HepG2 (cell line): ENCODE results near the gene GHRH. TPM values are rescaled to one million over a fixed set of nuclear protein-coding genes. Genes with fewer than 3 reads are reported as not detected.

Source experiments
- ATAC-seq: fragments of 200-7000 bp; cut with Tn5 transposase; 3 replicates; pipeline ENCODE4 v1.9.1; 2020; ENCODE audit warnings: mild to moderate bottlenecking, moderate library complexity
- BruUV-seq: library from RNA; stranded (reverse); fragments of 400-500 nt; replicated peaks from 2 replicates; lab custom pipeline; 2021; lab: Mats Ljungman, UMichigan
- CTCF ChIA-PET: fragments of 300-600 bp; formaldehyde crosslinking; extraction: SDS; loops from one replicate; lab custom pipeline; 2021; ENCODE audit warnings: low total read pairs, inconsistent platforms, low intra/inter-chr PET ratio; lab: Yijun Ruan, JAX
- POLR2A ChIA-PET: fragments of 350-600 bp; sonication (Branson Sonifier 250); formaldehyde crosslinking; loops from one replicate; lab custom pipeline; 2020; ENCODE audit warnings: antibody characterized with exemption, inconsistent platforms; lab: Yijun Ruan, JAX
- DNase-seq: peaks from one replicate; pipeline ENCODE4 v3.0.0-alpha.2; 2015; ENCODE audit warnings: low spot score
- FAIRE-seq: peaks from 3 replicates; lab custom pipeline; 2011; peaks lifted over from hg19 to GRCh38; lab: Jason Lieb, UNC
- H2AFZ ChIP-seq: one replicate; pipeline ENCODE4 v1.6.1; 2011; ENCODE audit warnings: low read length, inconsistent platforms
- H3K27ac ChIP-seq: fragments of 300-600 bp; 3 replicates; pipeline ENCODE4 v1.8.0; 2011; ENCODE audit warnings: mixed run types, mild to moderate bottlenecking, mixed read lengths, low read length, inconsistent platforms; ENCODE audit not compliant: insufficient read depth; ENCODE audit errors: extremely low read length
- H3K27me3 ChIP-seq, 2 experiments: fragments of 200-600 bp in 1 of 2; 2 replicates in 1 of 2; 3 replicates in 1 of 2; pipeline versions ENCODE4 v1.6.0 to v1.8.0; 2011; ENCODE audit warnings: low read length in 2 of 2, mild to moderate bottlenecking in 2 of 2, moderate library complexity in 2 of 2, inconsistent platforms in 1 of 2; ENCODE audit not compliant: insufficient read depth in 2 of 2, control insufficient read depth in 1 of 2
- H3K36me3 ChIP-seq, 2 experiments: fragments of 200-600 bp in 1 of 2; replicated peaks in 1 of 2; 2 replicates in 1 of 2; 3 replicates in 1 of 2; pipeline versions ENCODE4 v1.5.1 to v1.8.0; 2011; ENCODE audit warnings: low read length in 2 of 2, inconsistent platforms in 1 of 2; ENCODE audit not compliant: insufficient read depth in 2 of 2, control insufficient read depth in 1 of 2
- H3K4me1 ChIP-seq: 2 replicates; pipeline ENCODE4 v1.5.1; 2012; ENCODE audit warnings: low read length, inconsistent platforms; ENCODE audit not compliant: insufficient read depth
- H3K4me2 ChIP-seq: 2 replicates; pipeline ENCODE4 v1.6.0; 2011; ENCODE audit warnings: low read depth, low read length, inconsistent platforms
- H3K4me3 ChIP-seq, 3 experiments: fragments of 200-600 bp in 1 of 3; sonication (generic), shearing (Covaris generic) in 1 of 3; replicated peaks in 1 of 3; 2 replicates each; pipeline ENCODE4 v1.5.1; 2011 to 2016; ENCODE audit warnings: low read length in 3 of 3, inconsistent platforms in 2 of 3, low read depth in 2 of 3, mild to moderate bottlenecking in 2 of 3, control low read depth in 1 of 3, mixed read lengths in 1 of 3; ENCODE audit not compliant: insufficient read depth in 1 of 3
- H3K79me2 ChIP-seq: one replicate; pipeline ENCODE4 v1.6.1; 2011; ENCODE audit warnings: low read length, inconsistent platforms; ENCODE audit not compliant: insufficient read depth
- H3K9ac ChIP-seq: 2 replicates; pipeline ENCODE4 v1.6.0; 2011; ENCODE audit warnings: mild to moderate bottlenecking, low read depth, low read length, inconsistent platforms; ENCODE audit not compliant: insufficient read depth
- H3K9me3 ChIP-seq: 2 replicates; pipeline ENCODE4 v1.5.1; 2012; ENCODE audit warnings: mild to moderate bottlenecking, low read length
- H4K20me1 ChIP-seq: 2 replicates; pipeline ENCODE4 v1.6.0; 2011; ENCODE audit warnings: inconsistent platforms, mild to moderate bottlenecking, low read length, moderate library complexity; ENCODE audit not compliant: insufficient read depth
- HNRNPH1 ChIP-seq: fragments of 200-400 bp; formaldehyde crosslinking; optimal IDR thresholded peaks from 2 replicates; pipeline ENCODE3; 2017; ENCODE audit warnings: mild to moderate bottlenecking, low read depth, low read length
- IRF2 ChIP-seq: IDR thresholded peaks from 2 replicates; pipeline ENCODE4 v1.6.1; 2018; ENCODE audit warnings: missing genetic modification reagents, missing compliant biosample characterization
- PAX8 ChIP-seq: sonication (generic); formaldehyde crosslinking; IDR thresholded peaks from 2 replicates; pipeline ENCODE4 v1.8.0; 2022; ENCODE audit warnings: mild to moderate bottlenecking, missing genetic modification reagents, borderline replicate concordance
- PHF21A ChIP-seq: sonication (generic); formaldehyde crosslinking; IDR thresholded peaks from 2 replicates; pipeline ENCODE4 v1.5.0; 2020; ENCODE audit warnings: mild to moderate bottlenecking, missing genetic modification reagents
- SOX6 ChIP-seq, 2 experiments: fragments of 450-650 bp in 1 of 2; sonication (generic) in 1 of 2; formaldehyde crosslinking in 1 of 2; IDR thresholded peaks; 2 replicates each; pipeline versions ENCODE4 v1.4.0 to v1.6.1; 2017 to 2020; ENCODE audit warnings: antibody characterized with exemption in 1 of 2, mild to moderate bottlenecking in 1 of 2, missing genetic modification reagents in 1 of 2
- SP4 ChIP-seq: sonication (generic); formaldehyde crosslinking; IDR thresholded peaks from 2 replicates; pipeline ENCODE4 v1.8.1; 2023; ENCODE audit warnings: mild to moderate bottlenecking, missing genetic modification reagents
- ZFX ChIP-seq: sonication (generic); formaldehyde crosslinking; IDR thresholded peaks from 2 replicates; pipeline ENCODE4 v1.4.0; 2020; ENCODE audit warnings: mild to moderate bottlenecking, low read depth, missing genetic modification reagents, moderate library complexity
- ZNF292 ChIP-seq: sonication (generic); formaldehyde crosslinking; IDR thresholded peaks from 2 replicates; pipeline ENCODE4 v1.8.1; 2022; ENCODE audit warnings: mild to moderate bottlenecking, low read depth, missing genetic modification reagents, borderline replicate concordance
- ZNF354B ChIP-seq: sonication (generic); formaldehyde crosslinking; IDR thresholded peaks from 2 replicates; pipeline ENCODE4 v1.8.0; 2022; ENCODE audit warnings: mild to moderate bottlenecking, missing genetic modification reagents
- ZNF446 ChIP-seq: sonication (generic); formaldehyde crosslinking; IDR thresholded peaks from 2 replicates; pipeline ENCODE4 v1.5.0; 2020; ENCODE audit warnings: mild to moderate bottlenecking, missing genetic modification reagents
- ZNF678 ChIP-seq: sonication (generic); formaldehyde crosslinking; IDR thresholded peaks from 2 replicates; pipeline ENCODE4 v1.4.0; 2020; ENCODE audit warnings: mild to moderate bottlenecking, missing genetic modification reagents
- ZNF782 ChIP-seq: sonication (generic); formaldehyde crosslinking; IDR thresholded peaks from 2 replicates; pipeline ENCODE4 v1.4.0; 2020; ENCODE audit warnings: missing genetic modification reagents, mild to moderate bottlenecking, borderline replicate concordance
- ZSCAN9 ChIP-seq: IDR thresholded peaks from 2 replicates; pipeline ENCODE4 v1.6.1; 2016; ENCODE audit warnings: borderline replicate concordance
- WGBS: methylation state at CpG from one replicate; pipeline ENCODE4 v1.1.6; 2017; ENCODE audit warnings: low lambda C conversion rate; 5-methylcytosine and 5-hydroxymethylcytosine counted together
- in situ Hi-C: cut with HindIII; loops from 2 replicates; pipeline ENCODE4 v1.10.0; 2017; ENCODE audit warnings: low pct_unique_long_range_greater_than_20kb; ENCODE audit not compliant: extremely low pct_ligation_motif_present
- intact Hi-C: fragments of 100-400 bp; cut with micrococcal nuclease; formaldehyde crosslinking; loops from one replicate; pipeline ENCODE4 v1.10.0; 2022; ENCODE audit not compliant: unreplicated experiment
- polyA plus RNA-seq, 8 experiments: library from polyadenylated mRNA; depleted of rRNA in 3 of 8; stranded (reverse) in 7 of 8; unstranded in 1 of 8; fragments of >200 nt; fragmentation: Illumina TruSeq in 4 of 8; extraction: Trizol in 4 of 8; gene quantifications; 2 replicates each; pipeline versions ENCODE4 v1.2.1 to v1.2.3, GENCODE V29; 2011 to 2016; ENCODE audit warnings: low read depth in 4 of 8, missing spikeins in 1 of 8, mixed read lengths in 1 of 8; ENCODE audit not compliant: insufficient read depth in 1 of 8
- total RNA-seq, 5 experiments: library from RNA; depleted of rRNA; stranded (reverse); fragments of >200 nt; fragmentation: Illumina TruSeq; extraction: Trizol; gene quantifications; 2 replicates each; pipeline ENCODE4 v1.2.3, GENCODE V29; 2016; ENCODE audit warnings: low read depth in 1 of 5
- TF ChIP-seq, protein P1 (sequence below): IDR thresholded peaks from 2 replicates; pipeline ENCODE4 v1.6.1; 2016; ENCODE audit warnings: control low read depth
- TF ChIP-seq, protein P2 (sequence below): sonication (generic); formaldehyde crosslinking; IDR thresholded peaks from 2 replicates; pipeline ENCODE4 v1.4.0; 2020; ENCODE audit warnings: missing genetic modification reagents, mild to moderate bottlenecking, borderline replicate concordance

The GHRH gene
- total and polyA plus RNA-seq, 2 of the 13 experiments (the other 11 are each of a cell fraction or from before 2014, with no cell fraction given): not detected

DNA sequence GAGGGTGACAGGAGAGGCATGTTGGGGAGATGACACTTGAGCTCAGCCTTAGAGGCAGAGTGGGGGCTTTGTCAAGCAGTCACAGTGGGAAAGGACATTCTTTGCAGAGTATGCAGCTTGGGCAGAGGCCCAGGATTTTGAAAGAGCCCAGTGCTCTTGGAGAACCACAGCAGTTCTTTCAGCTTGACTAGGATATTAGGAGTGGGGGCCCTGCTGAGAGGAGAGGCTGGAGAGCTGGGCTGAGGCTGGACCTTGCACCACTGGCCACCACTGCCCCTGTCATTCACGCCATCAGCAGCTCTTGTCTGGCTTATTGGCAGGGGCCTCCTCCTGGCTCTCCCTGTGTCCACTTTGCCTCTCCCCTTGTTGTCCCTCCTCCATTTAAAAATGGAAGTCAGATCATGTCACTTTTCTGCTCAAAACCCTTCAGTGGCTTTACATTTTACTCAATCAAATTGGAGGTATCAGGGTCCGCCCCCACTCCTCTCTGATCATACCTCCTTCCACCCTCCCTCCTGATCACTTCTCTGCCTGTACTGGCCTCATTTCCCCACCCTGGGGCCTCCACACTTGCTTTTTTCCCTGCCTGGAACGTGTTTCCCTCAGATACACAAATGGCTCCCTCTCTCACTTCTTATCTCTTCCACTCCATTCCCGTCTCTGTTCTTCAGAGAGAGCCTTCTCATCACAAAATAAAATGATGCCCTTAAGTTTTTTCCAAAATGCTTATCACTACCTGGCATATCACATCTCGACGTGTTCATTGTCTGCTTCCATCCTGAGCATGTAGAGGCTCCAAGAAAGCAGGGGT, 38.3 kb upstream of the GHRH start:
- H3K9me3 ChIP-seq: no peaks in the 10 kb centered on the region
- TF ChIP-seq, protein P1, sequence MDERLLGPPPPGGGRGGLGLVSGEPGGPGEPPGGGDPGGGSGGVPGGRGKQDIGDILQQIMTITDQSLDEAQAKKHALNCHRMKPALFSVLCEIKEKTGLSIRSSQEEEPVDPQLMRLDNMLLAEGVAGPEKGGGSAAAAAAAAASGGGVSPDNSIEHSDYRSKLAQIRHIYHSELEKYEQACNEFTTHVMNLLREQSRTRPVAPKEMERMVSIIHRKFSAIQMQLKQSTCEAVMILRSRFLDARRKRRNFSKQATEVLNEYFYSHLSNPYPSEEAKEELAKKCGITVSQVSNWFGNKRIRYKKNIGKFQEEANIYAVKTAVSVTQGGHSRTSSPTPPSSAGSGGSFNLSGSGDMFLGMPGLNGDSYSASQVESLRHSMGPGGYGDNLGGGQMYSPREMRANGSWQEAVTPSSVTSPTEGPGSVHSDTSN: peak; percentile 76
- TF ChIP-seq, protein P2, sequence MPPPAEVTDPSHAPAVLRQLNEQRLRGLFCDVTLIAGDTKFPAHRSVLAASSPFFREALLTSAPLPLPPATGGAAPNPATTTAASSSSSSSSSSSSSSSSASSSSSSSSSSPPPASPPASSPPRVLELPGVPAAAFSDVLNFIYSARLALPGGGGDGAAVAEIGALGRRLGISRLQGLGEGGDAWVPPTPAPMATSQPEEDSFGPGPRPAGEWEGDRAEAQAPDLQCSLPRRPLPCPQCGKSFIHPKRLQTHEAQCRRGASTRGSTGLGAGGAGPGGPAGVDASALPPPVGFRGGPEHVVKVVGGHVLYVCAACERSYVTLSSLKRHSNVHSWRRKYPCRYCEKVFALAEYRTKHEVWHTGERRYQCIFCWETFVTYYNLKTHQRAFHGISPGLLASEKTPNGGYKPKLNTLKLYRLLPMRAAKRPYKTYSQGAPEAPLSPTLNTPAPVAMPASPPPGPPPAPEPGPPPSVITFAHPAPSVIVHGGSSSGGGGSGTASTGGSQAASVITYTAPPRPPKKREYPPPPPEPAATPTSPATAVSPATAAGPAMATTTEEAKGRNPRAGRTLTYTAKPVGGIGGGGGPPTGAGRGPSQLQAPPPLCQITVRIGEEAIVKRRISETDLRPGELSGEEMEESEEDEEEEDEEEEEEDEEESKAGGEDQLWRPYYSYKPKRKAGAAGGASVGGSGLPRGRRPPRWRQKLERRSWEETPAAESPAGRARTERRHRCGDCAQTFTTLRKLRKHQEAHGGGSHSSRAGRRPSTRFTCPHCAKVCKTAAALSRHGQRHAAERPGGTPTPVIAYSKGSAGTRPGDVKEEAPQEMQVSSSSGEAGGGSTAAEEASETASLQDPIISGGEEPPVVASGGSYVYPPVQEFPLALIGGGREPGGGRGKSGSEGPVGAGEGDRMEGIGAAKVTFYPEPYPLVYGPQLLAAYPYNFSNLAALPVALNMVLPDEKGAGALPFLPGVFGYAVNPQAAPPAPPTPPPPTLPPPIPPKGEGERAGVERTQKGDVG (CRISPR knock-in tag): peak; percentile 57; the same call in 1 of the 2 replicates
- TF ChIP-seq ZSCAN9 (CRISPR knock-in tag): 0 out of 2 replicates have a peak, but pooled peaks have one; percentile 17
- TF ChIP-seq IRF2 (CRISPR knock-in tag): 0 out of 2 replicates have a peak, but pooled peaks have one; percentile 41
- TF ChIP-seq ZNF446 (CRISPR knock-in tag): no peak
- peak; percentile 60 for TF ChIP-seq ZFX (CRISPR knock-in tag)
- no peak for TF ChIP-seq HNRNPH1
- TF ChIP-seq ZNF354B: no peak
- TF ChIP-seq SOX6 (IDR thresholded peaks at IDR 0.05): no peak
- TF ChIP-seq SOX6 (CRISPR knock-in tag; IDR thresholded peaks at IDR 0.05): 0 out of 2 replicates have a peak, but pooled peaks have one; percentile 4
- TF ChIP-seq SP4 (CRISPR knock-in tag): peak; percentile 72
- TF ChIP-seq PAX8 (CRISPR knock-in tag): no peak
- peak; percentile 59; the same call in 1 of the 2 replicates for TF ChIP-seq PHF21A
- TF ChIP-seq ZNF782 (CRISPR knock-in tag): no peak; the same call in 1 of the 2 replicates
- TF ChIP-seq ZNF678 (CRISPR knock-in tag): no peak
- peak; percentile 80 for TF ChIP-seq ZNF292 (CRISPR knock-in tag)

More for the DNA sequence above, 38.3 kb upstream of the GHRH start:
- POLR2A ChIA-PET: interaction anchor here (0.7 to 4.0 kb wide), 8 partner anchors 11 to 228 kb away, joined by 3 to 27 read pairs (median 4); partner anchors contain the start of genes BLCAP and MANBAL
- 78% methylated on average over 6 of the region's 6 CpGs for WGBS
- Histone ChIP-seq H3K4me3 (no peak overlapping the region), H3K9ac (no peak overlapping the region), H3K27ac (peak overlapping the region; percentile 45), H3K27me3 (no peaks in the 10 kb centered on the region), H2AFZ (no peak overlapping the region), H4K20me1 (no peaks in the 10 kb centered on the region), H3K36me3 (peaks cover 25 to 35% of the 10 kb centered on the region in 2 experiments), H3K4me2 (peak overlapping the region; percentile 43), H3K79me2 (peaks cover 29% of the 10 kb centered on the region), H3K4me1 (peaks cover 19% of the 10 kb centered on the region)
- CTCF ChIA-PET: no interaction called here
- intact Hi-C loops: loop anchor here (2.0 kb wide), 1 partner anchor 31 kb away; no protein-coding TSS in a partner anchor
- DNase-seq (peak; percentile 52), ATAC-seq (peak; percentile 96), FAIRE-seq (peak; percentile 26)
- BruUV-seq: no TSS peak
- in situ Hi-C loops: no loop called here
